GM19452 (cell line): ENCODE data around the gene RPS14.
"Not testable (repeated sequence)": the region's sequence is repeated elsewhere in the genome, so short reads cannot be mapped to it uniquely, and the experiment has no call there.

Source experiments
- ATAC-seq: cut with Tn5 transposase; IDR thresholded peaks from one replicate; pipeline ENCODE4 v1.9.1; 2021; ENCODE audit not compliant: unreplicated experiment

The RPS14 gene

DNA sequence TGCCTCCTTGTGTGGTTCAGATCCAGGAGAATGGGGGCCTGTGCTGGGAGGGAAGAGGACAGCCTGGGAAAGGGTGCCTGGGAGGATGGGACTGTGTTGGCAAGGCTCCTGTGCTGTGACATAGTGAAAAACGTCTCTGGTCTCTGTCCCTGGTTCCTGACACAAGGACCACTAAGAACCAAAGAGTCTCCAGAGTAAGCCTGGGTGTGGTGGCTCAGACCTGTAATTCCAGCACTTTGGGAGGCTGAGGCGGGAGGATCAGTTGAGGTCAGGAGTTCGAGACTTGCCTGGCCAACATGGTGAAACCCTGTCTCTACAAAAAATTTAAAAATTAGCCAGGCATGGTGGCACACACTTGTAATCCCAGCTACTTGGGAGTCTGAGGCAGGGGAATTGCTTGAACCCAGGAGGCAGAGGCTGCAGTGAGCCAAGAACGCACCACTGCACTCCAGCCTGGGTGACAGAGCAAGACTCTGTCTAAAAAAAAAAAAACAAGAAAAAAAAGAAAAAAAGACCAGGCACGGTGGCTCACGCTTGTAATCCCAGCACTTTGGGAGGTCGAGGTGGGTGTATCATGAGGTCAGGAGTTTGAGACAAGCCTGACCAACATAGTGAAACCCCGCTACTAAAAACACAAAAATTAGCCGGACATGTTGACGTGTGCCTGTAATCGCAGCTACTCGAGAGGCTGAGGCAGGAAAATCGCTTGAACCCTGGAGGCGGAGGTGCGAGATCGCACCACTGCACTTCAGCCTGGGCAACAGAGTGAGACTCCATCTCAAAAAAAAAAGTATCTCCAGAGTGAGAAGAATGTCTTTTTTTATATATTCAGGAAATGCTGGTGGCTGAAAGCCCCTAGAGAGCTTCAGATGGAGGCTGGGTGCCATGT lies 35.4 kb downstream of the RPS14 start:
- not testable (repeated sequence) for ATAC-seq

DNA sequence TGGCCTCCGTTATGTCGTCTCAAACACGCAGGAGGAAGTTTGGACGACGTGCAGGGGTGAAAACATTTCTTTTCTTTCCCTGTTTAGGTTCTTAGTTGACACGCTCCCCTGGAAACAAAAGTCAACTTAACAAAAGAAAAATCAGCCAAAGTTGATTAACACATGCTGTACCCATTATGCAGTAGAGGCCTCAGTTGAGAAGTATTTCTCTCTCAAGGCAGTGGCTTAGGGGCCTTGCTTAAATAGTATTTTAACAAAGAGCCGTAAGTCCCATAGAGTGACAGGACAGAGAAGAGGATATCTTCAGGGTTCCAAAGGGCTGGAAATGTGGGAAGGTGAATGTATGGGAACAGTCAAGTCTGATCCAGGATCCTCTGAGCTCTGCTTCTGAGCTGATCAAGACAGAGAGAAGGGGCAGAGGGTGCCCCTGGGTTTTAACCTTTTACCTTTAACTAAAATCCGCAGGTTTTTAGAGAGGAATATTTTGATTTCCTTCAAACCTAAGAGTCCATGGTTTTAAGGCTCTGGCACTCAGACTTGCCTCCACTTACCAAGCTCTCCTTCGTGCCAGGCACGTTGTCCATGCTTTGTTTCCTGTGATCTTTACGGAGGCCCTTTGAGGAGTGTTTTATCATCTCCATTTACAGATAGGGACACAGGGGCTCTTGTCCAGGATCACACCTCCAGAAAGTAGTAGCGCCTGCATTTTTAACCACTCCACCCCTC lies 36.2 kb downstream of the RPS14 start:
- peak; percentile 1 for ATAC-seq

DNA sequence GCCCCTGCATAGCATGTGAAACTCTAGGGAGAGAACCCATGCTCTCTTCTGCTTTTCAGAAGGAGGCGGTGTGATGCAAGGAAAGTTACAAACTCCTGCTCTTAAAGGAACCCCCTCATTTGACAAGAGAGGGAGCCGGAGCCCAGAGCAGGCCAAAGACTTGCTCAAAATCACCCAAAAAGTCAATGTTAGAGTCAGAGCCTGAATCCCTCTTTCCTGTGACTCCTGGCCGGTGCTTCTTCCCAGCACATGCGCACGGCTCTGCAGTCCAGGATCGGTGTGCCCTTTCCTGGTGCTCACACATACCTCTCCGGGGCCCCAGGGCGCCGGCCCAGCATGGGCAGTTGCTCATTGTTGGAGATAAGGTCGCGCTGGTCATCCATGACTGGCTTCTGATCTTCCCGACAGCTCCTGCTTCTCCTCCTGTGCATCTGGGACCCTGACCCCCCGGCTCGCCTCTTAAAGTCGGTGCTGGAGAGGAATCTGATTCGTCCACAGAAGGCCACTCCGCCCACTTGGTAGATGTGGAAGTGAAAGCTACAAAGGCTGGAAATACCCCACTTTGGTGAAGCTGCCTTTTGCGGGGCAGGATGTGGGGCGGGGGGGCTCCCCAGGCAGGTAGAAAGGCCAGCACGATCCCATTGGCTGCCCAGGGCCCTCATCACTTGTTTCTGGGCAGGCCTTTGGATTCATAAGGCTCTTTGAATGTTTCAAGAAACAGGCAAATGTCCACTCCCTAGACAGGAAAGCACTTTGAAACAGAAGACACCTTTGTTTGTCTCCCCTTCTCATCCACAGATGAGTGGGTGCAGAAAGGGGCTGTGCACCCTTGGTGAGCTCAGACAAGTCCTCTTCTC lies 37.0 kb downstream of the RPS14 start, which contains the start of gene CD74:
CD74 (minus strand) TSS at position 592 of the 857 bp plus-strand sequence; CDS start at position 431, 161 bp downstream.
- ATAC-seq = peak; percentile 69

DNA sequence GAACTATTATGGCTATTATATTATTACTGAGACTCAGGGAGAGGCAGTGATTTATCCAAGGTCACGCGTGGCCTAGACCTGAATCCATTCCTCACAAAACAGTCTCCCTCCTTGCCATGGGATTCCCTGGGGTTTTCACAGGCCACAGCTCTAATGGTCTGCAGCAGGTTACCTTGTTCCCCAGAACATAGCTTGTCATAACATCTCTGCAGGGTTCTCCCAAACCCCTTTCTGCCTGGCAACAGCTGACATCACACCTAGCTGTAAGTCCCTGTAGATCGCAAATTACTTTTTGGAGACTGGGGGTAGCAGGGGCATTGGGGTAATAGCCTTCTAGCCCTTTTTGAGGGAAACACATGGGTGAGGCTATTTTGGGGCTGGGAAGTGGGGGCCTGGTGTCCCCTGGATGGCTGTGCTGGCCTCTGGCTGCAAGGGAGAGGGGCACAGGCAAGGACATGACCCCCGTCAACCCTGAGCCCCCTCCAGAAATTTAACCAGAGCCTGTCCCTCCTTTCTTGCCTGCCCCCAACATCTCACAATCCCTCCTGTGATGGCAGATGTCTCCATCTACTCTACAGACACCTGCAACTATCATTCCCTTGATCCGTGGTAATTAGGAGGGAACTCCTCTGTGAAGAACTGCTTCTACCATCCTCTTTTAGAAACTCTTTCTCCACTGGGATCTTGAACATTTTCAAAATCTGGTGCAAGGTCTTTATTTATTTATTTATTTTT lies 38.1 kb downstream of the RPS14 start:
- no peak for ATAC-seq

DNA sequence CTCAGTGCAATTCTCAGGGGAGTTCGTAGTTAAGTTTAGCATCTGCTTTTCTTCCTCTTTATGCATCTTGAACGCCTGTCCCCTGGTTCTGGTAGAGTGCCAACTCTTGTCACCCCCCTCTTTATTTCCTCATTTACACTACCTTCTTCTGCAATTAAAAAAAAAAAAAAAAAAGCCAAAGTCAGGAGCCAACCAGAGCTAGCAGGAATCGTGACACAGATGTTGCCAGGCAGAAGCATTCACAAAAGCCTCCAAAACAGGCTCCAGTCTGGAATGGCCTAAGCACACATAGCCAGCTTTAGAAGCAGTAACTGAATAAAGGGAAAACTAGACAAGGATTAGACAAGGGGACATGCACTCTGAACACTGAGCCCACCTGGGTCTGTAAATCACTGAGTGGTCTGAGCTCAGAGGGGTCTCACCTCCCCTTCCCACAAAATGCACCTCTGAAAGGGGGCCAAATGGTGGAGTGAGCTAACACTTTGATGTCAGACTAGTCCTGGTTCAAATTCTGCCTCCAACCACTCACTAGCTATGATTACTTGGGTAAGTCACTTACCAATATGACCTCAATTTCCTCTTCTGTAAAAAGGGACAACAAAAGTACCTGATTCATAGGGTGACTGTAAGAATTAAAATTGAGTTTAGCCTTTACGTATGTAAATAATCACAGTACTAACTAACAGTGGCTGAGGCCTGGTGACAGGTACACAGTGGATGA lies 38.9 kb downstream of the RPS14 start:
- ATAC-seq = no peak

DNA sequence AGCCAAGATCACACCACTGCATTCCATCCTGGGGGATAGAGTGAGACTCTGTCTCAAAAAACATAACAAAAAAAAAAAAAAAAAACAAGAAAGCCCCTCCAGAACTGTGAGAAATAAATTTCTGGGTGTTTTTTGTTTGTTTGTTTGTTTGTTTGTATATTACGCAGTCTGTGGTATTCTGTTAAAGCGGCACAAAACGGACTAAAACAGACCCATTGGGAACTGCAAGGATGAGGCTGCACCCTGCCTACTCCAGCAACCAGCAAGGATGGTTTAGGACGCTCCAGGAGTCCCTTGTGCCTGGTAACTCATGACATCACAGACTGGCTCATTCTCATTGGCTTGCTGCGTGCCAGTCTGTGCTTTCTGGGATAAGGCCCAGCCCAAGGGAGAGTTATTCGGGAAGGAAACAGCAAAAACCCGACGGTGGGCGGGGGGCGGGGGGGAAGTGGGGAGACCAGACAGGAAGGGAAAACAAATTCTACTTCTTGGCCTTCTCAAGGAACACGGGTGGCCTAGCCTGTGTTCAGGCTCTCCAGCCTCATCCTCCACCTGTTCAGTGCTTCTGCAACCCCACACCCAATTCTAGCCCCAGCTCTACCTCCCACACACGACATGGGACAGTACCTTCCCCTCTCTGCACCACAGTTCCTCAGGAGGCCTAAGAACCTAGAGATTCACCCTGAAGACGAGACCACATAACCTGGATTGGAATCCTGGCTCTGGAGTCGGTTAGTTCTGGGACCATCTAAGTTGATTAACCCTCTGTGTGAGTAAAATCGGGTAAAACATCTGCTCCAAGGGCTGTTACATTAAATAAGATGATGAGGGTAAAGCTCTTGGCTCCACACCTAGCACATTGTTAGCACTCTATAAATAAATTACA lies 39.7 kb downstream of the RPS14 start:
- ATAC-seq = peak; percentile 21

DNA sequence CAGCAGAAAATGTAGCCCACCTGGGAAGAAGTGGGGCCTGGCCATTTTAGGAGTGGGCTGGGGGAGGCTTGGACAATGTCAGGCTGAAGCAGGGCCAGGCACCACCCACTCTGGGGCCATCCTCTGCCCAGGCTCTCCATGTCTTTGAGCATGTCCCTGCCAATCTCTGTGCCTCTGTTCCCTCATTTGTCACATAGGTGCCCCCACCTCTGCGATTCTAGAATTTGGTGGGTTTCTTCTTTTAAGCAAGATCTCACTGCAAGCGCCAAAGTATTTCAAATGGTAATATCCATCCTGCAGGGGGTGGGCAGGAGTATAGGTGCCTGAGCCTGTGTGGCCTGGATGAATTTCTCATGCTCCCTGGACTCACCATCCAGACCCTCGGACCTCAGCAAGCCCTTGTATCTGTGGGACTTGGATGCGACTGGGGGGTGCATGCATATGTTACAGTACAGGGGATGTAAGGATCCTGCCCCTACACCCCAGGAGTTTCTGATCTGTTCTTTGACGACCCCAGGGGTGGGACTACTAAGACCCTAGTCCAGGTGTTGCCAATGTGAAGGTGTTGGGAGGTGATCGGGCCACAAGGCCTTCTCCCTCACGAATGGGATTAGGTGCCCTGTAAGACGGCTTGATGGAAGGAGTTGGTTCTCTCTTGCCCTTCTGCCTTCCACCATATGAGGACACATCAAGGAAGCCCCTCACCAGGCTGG lies 41.2 kb downstream of the RPS14 start:
- ATAC-seq = no peak

DNA sequence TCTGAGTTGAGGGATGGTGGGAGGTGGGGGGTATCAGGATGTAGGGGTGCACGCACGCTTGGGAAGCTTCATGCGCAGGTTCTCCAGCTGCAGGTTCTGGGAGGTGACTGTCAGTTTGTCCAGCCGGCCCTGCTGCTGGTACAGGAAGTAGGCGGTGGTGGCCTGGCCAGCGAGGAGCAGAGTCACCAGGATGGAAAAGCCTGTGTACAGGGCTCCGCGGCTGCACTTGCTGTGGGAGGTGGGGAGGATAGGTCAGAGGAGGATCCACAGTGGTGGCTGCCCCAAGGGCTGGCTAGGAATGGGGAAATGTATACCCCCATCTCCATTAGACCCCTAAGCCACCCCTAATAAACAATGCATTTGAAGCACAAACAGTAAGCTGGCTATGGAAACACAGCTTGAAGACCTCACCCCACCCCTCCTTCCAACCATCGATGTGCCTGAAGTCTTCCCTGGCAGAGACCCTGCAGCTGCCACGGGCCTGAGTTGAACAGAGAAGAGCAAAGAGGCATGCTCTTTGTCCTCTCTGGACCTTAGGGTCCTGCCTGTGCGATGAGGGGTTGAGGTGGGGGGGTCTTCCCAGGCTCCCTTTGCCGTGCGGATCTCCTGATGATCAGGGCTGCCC lies 42.3 kb downstream of the RPS14 start:
- no peak for ATAC-seq

DNA sequence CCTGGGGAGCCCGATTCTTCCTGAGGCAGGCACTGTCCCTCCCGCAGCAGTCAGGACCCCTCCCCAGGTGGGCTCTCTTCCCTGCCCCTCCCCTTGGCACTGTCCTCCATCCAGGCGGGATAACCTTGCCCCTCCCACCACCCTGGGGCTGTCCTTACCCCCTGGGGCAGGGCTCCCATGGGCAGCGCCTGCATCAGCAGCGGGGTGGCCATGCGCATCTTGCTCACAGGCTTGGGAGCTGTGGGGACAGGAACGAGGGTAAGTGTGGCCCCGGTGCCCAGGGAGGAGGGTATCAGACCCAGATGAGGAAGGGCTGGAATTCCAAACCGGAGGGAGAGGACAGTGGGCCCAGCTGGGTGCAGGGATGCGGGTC lies 42.8 kb downstream of the RPS14 start:
- ATAC-seq = no peak

DNA sequence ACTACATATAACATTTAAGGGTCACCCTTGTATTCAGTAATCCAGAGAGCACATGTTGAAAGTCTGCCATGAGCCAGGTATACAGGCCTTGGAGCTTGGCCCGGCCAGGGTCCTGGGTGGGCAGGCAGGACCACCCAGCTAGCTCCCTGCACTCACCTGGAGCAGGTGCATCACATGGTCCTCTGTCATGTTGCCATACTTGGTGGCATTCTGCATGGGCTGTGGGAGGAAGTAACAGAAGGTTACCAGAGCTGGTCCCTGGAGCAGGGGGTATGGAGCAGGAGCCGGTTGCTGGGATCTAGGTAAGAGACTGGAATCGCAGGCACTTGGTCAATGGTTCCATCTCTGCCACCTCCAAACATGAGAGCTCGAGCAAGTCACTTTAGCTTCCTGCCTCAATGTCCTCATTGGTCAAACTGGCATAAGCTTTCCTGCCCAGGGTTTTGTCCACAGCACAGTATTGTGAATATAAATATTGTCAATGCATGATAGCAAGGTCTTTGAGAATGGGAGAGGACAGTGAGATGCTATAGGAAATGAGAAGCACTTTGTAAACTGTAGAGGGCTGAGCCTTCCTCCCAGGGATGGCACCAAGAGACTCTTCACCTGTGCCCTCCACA lies 43.3 kb downstream of the RPS14 start:
- ATAC-seq = no peak

DNA sequence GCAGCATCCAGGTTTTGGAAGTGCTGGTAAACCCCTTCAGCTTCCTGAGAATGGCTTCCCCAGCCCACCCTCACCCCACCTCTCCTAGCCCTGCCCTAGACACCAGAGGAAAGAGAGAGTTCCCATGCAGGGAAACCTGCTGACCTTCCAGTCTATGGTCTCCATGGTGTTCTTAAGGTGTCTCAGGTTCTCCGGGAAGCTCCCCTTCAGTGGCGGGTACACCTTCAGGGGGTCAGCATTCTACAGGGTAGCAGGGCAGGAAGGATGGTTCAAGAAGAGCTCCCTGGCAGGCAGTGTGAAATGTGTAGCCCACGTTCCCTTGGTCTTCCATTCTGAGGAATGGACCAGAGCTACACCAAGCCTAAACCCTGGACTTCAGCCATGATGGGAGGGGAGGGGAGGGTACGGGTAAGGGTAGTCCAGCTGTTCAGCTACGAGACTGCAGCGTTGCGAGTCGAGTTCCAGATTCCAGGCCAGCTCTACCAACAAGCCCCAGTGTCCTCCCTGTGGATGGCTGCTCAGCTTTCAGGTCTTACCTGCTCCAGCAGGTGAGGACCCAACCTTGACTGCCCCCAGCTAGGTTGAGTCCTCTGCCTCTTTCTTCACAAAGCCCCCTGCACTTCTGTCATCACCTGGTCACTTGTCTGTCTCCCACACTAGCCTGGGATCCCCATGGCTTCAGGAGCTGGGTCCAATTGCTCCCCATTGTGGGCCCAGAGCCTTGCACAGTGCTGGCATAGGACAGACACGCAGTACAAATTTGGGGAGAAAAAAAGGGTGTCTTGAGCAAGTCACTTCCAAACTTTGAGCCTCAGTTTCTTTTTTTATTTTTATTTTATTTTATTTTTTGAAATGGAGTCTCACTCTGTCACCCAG lies 44.4 kb downstream of the RPS14 start:
- ATAC-seq = no peak

DNA sequence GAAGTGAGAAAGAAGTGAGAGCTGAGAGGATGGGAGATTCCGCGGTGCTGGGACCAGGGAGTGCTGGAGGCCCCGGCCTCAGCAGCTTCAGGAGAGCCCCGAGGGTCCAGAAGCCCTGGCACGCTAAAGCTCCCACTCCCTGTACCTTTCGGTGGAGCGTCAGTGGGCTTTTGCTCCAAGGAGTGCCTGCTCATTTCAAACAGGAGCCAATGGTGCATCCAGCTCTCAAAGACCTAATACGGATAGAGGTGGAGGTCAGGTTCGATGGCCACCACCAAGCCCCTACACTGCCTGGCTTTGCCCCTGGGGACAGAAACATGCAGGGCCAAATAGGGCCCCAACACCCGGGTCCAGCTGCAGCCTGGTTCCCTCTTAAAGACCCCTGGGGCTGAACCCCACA lies 45.0 kb downstream of the RPS14 start:
- no peak for ATAC-seq

DNA sequence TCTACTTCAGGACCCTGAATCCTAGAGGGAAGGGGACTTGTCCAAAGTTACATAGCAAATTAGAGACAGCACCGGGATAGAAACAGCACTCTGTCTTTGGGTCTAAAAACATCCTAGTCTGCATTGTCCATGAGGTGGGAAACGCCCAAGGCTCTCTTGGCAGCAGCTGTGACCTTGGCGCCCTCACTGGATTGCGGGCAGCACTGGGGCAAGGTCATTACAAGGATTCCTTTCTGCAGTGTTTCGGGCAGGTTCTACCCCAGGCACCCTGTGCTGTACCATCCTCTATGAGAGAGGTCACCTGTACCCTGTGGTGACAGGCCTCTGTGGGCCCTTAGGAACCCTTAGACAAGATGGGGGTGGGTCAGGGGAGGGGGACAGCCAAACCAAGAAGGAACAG lies 45.4 kb downstream of the RPS14 start:
- ATAC-seq = no peak

DNA sequence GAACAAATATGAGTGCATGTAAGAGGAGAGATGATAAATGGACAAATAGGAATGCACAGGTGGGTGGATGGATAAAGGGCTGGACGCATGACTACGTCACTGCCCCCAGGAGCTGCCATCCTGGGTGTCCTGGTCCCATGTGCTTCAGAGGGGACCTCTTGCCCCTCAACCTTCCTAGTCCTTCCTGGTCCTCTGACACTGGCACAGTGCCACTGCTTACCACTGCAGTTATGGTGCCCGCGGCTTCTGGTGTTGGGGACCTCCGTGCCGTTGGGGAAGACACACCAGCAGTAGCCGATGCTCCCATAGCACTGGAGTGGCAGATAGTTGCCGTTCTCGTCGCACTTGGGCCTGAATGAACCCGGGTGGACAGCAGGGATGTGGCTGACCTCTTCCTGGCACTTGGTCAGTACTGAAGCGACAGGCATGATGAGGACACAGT lies 46.6 kb downstream of the RPS14 start:
- no peak for ATAC-seq

DNA sequence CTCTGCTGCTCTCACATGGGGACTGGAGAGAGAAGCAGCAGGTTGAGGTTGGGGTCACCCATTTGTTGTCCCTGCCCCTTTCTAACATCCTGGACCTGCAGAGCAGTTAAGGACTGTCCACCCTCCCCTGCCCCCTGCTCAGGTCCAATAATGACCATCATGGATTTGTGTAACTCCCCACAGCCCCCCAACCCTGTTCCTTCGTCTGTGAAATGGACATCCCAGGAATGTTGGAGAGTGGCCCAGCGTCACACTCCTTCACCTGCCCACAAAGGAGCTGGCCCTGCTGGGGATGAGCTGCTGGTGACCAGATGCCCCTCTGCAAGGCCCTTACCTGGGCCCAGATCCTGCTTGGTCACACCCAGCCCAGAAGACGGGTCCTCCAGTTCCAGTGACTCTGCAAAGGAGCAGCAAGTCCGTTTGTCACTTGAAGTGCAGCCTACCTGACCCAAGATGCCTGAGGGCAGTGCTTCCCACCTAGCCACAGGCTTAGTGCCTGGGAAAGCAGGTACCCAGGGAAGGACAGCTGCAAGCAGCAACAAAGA lies 47.2 kb downstream of the RPS14 start:
- ATAC-seq = no peak
